Limb (tissue), 2 donors: ENCODE measurements around the gene PFKFB4.

Source experiments
- DNase-seq, 2 donors: peaks; one replicate each; pipeline ENCODE4 v3.0.0-alpha.2; 2016; ENCODE audit errors: extremely low spot score in 2 of 2

Gene PFKFB4

GRCh38 chr3:48585411-48585810, 28.8 kb upstream of the PFKFB4 start:
- DNase-seq = no peak

- no peak for DNase-seq
These were observed 28.2 kb upstream of the PFKFB4 start for GRCh38 chr3:48584836-48585235.

GRCh38 chr3:48581621-48582481, 25.2 kb upstream of the PFKFB4 start:
- no peak for DNase-seq

- no peak for DNase-seq
These were observed 20.0 kb upstream of the PFKFB4 start for GRCh38 chr3:48576647-48577046.

- no peak for DNase-seq
These were observed 18.8 kb upstream of the PFKFB4 start for GRCh38 chr3:48575366-48575765.

GRCh38 chr3:48573973-48574585, 17.5 kb upstream of the PFKFB4 start:
- no peak for DNase-seq

- no peak for DNase-seq
These were observed 15.9 kb upstream of the PFKFB4 start for GRCh38 chr3:48572517-48572916.

GRCh38 chr3:48571938-48572337, 15.3 kb upstream of the PFKFB4 start:
- no peak for DNase-seq

- no peak for DNase-seq
These were observed 13.3 kb upstream of the PFKFB4 start for GRCh38 chr3:48569808-48570450.

- DNase-seq = no peak
These were observed 12.8 kb upstream of the PFKFB4 start for GRCh38 chr3:48569400-48569799.

- DNase-seq = no peak
These were observed 11.9 kb upstream of the PFKFB4 start for GRCh38 chr3:48568476-48568875.

- no peak for DNase-seq
These were observed 10.9 kb upstream of the PFKFB4 start for GRCh38 chr3:48567500-48567899.

- DNase-seq = no peak
These were observed 10.5 kb upstream of the PFKFB4 start for GRCh38 chr3:48567090-48567489.

GRCh38 chr3:48566401-48566760, 9.8 kb upstream of the PFKFB4 start:
- no peak for DNase-seq

- DNase-seq = no peak
These were observed 9.2 kb upstream of the PFKFB4 start for GRCh38 chr3:48565591-48566400.

- DNase-seq = no peak
These were observed 8.6 kb upstream of the PFKFB4 start for GRCh38 chr3:48565186-48565585.

- no peak for DNase-seq
These were observed 8.1 kb upstream of the PFKFB4 start for GRCh38 chr3:48564667-48565066.

- no peak for DNase-seq
These were observed 7.4 kb upstream of the PFKFB4 start for GRCh38 chr3:48564022-48564421.

GRCh38 chr3:48563382-48563918, 6.8 kb upstream of the PFKFB4 start, which contains the start of gene UCN2:
Gene UCN2, minus strand, starts transcription at chr3:48563781. Its CDS starts 657 bp downstream, at chr3:48563124.
- no peak for DNase-seq

GRCh38 chr3:48562367-48563095, 5.9 kb upstream of the PFKFB4 start:
- no peak for DNase-seq
